ENCODE measurements around the gene GBA2.
A peak's percentile ranks its signal among the peaks of the same experiment; 100 is the strongest.

The GBA2 gene

DNA sequence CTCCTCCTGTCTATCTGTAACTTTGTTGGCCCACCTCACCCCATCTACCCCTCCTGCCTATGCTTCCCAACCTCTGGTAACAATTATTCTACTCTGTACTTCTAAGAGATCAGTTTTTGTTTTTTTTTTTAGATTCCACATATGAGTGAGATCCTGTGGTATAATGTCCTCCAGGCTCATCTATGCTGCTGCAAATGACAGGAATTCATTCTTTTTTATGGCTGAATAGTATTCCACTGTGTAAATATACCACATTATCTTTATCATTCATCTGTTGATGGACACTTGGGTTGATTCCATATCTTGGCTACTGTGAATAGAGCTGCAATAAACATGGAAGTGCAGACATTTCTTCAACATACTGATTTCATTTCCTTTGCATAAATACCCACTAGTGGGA, 34.4 kb upstream of the GBA2 start:
- H3K27ac Mint-ChIP-seq, result no peak overlapping the region
- peaks cover 9% of the 10 kb centered on the region for H3K4me1 Mint-ChIP-seq
- peaks cover 5% of the 10 kb centered on the region for H3K9me3 Mint-ChIP-seq
- DNase-seq, result no peak
- peaks cover 5% of the 10 kb centered on the region for H3K27me3 Mint-ChIP-seq (ENCODE audit: low read depth, poor library complexity)
- H3K4me3 Mint-ChIP-seq, result no peak overlapping the region
- H3K36me3 Mint-ChIP-seq (ENCODE audit: low read depth), result peaks cover 40% of the 10 kb centered on the region
- TF ChIP-seq, protein P1, sequence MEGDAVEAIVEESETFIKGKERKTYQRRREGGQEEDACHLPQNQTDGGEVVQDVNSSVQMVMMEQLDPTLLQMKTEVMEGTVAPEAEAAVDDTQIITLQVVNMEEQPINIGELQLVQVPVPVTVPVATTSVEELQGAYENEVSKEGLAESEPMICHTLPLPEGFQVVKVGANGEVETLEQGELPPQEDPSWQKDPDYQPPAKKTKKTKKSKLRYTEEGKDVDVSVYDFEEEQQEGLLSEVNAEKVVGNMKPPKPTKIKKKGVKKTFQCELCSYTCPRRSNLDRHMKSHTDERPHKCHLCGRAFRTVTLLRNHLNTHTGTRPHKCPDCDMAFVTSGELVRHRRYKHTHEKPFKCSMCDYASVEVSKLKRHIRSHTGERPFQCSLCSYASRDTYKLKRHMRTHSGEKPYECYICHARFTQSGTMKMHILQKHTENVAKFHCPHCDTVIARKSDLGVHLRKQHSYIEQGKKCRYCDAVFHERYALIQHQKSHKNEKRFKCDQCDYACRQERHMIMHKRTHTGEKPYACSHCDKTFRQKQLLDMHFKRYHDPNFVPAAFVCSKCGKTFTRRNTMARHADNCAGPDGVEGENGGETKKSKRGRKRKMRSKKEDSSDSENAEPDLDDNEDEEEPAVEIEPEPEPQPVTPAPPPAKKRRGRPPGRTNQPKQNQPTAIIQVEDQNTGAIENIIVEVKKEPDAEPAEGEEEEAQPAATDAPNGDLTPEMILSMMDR (IDR thresholded peaks at IDR 0.05), result no peak

DNA sequence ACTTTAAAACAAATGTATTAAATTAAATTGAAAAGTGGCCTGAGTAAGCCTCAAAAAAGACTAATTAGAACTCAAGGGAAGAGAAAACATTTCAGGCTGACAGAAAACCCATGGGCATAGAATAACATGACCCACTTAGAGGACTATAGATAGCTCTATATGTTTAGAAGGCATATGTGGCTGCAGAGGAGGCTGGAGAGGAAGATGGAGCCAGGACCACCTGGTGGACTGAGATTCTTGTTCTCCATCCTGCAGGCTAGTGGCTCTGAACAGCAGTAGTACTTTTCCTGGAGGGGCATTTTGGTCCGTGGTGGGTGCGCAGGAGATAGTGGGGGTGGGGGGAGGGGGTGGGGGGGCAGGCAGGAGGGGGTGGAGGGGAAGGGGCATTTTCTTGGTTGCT, 32.0 kb upstream of the GBA2 start:
- Mint-ChIP-seq H3K4me3 (no peak overlapping the region), H3K9me3 (peaks cover 5% of the 10 kb centered on the region), H3K36me3 (ENCODE audit: low read depth) (peaks cover 26% of the 10 kb centered on the region), H3K27me3 (ENCODE audit: low read depth, poor library complexity) (peaks cover 5% of the 10 kb centered on the region), H3K4me1 (peaks cover 20% of the 10 kb centered on the region), H3K27ac (no peak overlapping the region)
- TF ChIP-seq, protein P1 (IDR thresholded peaks at IDR 0.05), result no peak
- no peak for DNase-seq

DNA sequence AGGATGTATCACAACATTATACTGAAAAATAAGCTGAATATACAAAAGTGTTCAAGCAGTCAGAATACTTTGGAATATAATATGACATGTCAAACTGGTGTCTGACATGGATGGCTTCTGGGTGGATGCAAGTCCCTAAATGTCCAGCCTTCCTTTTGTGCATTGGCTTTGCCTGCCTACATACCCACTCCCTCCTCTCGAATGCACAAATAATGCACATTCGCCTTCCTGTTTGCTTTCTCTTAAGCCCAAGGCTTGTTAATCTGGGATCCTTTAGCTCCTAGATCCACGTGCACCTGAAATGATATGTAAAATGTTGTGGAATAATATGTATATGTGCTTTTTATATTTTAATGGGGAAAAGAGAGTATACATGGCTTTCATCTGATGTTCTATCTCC, 29.5 kb upstream of the GBA2 start:
- H3K4me1 Mint-ChIP-seq, result peaks cover 40% of the 10 kb centered on the region
- H3K4me3 Mint-ChIP-seq, result no peak overlapping the region
- H3K36me3 Mint-ChIP-seq (ENCODE audit: low read depth), result peaks cover 12% of the 10 kb centered on the region
- no peak for DNase-seq
- peaks cover 3% of the 10 kb centered on the region for H3K27me3 Mint-ChIP-seq (ENCODE audit: low read depth, poor library complexity)
- H3K9me3 Mint-ChIP-seq, result peaks cover 4% of the 10 kb centered on the region
- no peak overlapping the region for H3K27ac Mint-ChIP-seq
- TF ChIP-seq, protein P1 (IDR thresholded peaks at IDR 0.05), result no peak

DNA sequence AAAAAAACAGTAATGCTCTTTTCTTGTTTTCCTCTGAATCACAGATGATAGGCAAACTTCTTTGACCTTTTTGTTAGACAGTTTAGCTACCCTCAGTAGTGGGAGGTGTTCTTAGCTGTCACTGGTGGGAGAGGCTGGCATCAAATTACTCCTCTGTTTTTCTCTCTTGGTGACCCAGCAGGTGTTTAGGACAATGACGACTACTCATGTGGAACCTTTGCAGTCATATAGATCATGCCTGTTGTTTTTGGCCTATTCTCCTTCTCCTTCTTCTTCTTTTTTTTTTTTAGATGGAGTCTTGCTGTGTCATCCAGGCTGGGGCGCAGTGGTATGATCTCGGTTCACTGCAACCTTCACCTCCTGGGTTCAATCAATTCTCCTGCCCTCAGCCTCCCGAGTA, 27.0 kb upstream of the GBA2 start:
- Mint-ChIP-seq H3K4me3 (peak overlapping the region; percentile 0), H3K4me1 (peaks cover 40% of the 10 kb centered on the region), H3K27ac (peak overlapping the region; percentile 32), H3K36me3 (ENCODE audit: low read depth) (peaks cover 7% of the 10 kb centered on the region), H3K27me3 (ENCODE audit: low read depth, poor library complexity) (no peaks in the 10 kb centered on the region), H3K9me3 (no peaks in the 10 kb centered on the region)
- no peak for DNase-seq
- TF ChIP-seq, protein P1 (IDR thresholded peaks at IDR 0.05), result no peak

DNA sequence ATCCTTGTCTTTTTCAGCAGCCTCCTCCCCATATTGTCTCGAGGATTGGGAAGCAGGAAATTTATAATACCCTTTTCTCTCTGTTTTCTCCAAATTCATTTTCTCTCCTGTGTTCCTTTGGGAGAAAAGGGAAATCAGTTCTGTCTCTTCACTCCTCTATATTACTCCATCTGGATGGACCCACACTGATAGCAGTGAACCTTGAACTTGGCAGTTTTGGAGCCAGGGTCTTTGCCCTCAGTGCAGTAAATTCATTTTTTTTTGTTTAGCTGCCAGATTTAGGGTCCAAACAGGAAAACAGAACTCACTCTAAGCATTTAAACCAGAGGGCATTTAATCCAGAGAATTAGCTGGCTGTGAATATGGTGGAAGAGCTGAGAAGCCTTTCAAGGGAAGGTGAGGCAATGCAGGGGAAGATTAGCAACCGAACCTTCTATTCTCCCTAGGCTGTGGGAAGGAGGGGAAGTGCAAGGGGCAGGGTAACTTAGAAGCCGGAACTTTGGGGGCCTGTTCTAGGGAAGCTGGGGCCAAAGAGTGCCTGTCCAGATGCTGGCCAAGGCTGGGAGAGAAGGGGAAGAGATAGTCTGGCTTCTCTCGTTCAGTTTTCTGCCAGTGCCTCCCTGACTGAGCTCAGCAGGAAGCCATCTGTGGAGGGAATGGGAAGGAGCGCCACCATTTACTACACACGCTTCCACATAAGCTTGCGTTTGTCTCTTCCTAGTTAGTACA, 26.0 kb upstream of the GBA2 start:
- TF ChIP-seq, protein P1 (IDR thresholded peaks at IDR 0.05), result no peak
- no peaks in the 10 kb centered on the region for H3K9me3 Mint-ChIP-seq
- peak overlapping the region; percentile 86 for H3K27ac Mint-ChIP-seq
- DNase-seq, result no peak
- H3K4me3 Mint-ChIP-seq, result peak overlapping the region; percentile 30
- H3K27me3 Mint-ChIP-seq (ENCODE audit: low read depth, poor library complexity), result no peaks in the 10 kb centered on the region
- H3K36me3 Mint-ChIP-seq (ENCODE audit: low read depth), result peaks cover 2% of the 10 kb centered on the region
- peaks cover 40% of the 10 kb centered on the region for H3K4me1 Mint-ChIP-seq

DNA sequence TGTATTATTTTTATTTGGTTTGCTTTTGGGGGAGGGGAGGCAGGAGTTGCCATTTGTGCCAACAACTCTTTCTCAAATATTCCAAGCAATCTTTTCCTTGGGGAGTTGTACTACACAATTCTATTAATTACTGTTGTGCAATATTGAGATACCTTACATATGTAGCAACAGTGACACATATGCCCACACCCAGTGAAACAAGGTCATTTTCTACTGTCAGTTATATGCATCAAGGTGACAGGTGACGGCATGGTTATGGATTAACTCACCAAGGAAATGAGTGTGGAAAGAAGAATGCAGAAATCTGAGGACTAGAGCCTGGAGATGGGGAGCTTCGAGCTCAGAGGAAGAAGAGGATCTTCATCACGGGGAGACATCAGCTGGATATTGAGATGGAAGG, 22.9 kb upstream of the GBA2 start:
- H3K9me3 Mint-ChIP-seq, result no peaks in the 10 kb centered on the region
- H3K27me3 Mint-ChIP-seq (ENCODE audit: low read depth, poor library complexity), result no peaks in the 10 kb centered on the region
- TF ChIP-seq, protein P1 (IDR thresholded peaks at IDR 0.05), result no peak
- no peak for DNase-seq
- no peaks in the 10 kb centered on the region for H3K36me3 Mint-ChIP-seq (ENCODE audit: low read depth)
- H3K4me3 Mint-ChIP-seq, result no peak overlapping the region
- H3K27ac Mint-ChIP-seq, result no peak overlapping the region
- peaks cover 23% of the 10 kb centered on the region for H3K4me1 Mint-ChIP-seq

Measured in nephron progenitor cell (in vitro differentiated cells).